ENCODE data around the gene SAP25.

- TF ChIP-seq POLR2AphosphoS5 (IDR thresholded peaks at IDR 0.05; ENCODE audit: low read depth, low read length) (no peak), CTCF (IDR thresholded peaks at IDR 0.05 in 2 of 3, conservative IDR thresholded peaks at IDR 0.05 in 1 of 3; ENCODE audit: borderline replicate concordance in 1 of 3, insufficient read depth in 1 of 3, low read depth in 2 of 3, low read length in 2 of 3) (0 out of 6 replicates have a peak, but pooled peaks of 2 of the 3 experiments have one; percentile 9 to 10), EZH2 (IDR thresholded peaks at IDR 0.05) (no peak), ZFX (IDR thresholded peaks at IDR 0.05) (no peak), POLR2A (IDR thresholded peaks at IDR 0.05; ENCODE audit: borderline replicate concordance, extremely low read depth, insufficient read depth, insufficient read length) (no peak)
Measured at GRCh38 chr7:100599911-100600729, 26.4 kb upstream of the SAP25 start.

All from HCT116 (cell line).